Left forelimb (tissue), 1 donor: ENCODE data around the gene SSNA1.
A peak's percentile ranks its signal among the peaks of the same experiment; 100 is the strongest.

Experiments used
- DNase-seq: peaks from one replicate; pipeline ENCODE4 v3.0.0-alpha.2; 2018; ENCODE audit warnings: low spot score

SSNA1 gene

DNA sequence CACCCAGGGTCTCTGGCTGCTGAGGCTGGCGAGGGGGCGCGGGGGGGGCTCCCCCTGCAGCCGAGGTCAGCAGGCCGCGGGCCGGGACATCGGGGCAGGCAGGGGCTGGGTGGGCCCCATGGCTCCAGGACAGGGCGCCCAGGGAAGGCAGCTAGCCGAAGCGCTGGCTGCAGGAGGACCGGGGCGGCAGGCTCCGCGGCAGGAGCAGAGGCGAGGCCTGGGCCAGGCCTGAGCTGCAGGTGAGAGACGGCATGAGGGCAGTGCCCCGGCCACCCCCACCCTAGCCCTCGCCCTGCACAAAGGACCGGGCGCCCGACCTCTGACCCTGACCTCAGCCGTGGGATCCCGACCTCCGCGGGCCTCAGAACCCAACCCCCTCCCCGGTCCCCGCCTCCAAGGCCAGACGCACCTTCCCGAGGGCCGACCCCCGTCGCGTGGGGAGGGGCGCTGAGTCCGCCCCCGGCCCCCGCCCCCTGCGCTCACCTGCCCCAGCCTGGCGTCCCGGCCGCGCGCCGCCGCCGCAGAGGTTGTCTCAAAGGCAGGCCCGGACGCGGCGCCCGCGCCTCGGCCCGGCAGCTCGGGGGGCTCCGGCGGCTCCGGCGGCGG lies 33.1 kb downstream of the SSNA1 start:
- no peak for DNase-seq

DNA sequence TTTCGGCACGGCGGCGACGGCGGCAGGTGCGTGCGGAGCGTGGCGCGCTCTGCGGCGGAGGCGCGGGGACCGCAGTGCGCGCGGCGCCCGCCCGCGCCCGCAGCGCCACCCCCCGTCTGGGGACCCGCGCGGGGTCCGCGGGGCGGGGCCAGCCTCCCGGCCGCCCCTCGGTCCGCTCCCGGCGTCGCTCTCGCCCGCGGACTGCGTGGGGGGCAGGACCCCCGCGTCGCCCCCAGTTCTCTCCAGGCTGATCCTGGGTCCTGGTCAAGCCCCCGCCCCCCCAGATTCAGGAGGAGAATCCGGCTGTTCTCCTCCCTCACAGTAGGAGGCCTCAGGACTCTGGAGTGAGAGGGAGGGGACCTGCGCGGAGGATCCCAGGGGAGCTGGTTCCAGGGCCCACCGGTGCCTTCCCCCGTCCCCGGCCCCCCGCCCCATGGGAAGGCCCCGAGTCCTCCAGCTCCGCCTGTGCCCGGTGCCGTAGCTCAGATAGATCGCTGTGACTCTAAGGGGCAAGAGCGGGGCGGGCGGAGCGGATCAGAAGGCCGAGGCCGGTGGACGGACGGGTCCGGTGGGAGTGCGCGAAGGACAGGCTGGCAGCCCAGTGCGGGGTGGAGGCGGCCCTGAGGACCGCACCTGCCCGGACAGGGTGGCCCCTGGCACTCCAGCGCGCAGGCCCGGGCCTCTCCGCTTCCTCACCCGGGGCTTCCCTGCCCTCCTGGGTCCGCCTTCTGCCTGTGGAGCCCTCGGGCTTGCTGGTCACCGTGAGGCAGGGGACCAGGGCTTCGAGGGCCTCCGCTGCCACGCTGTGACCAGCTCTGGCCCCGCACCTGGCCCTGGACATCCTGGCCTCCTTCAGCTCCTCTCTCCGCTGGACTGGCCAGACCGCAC lies 34.0 kb downstream of the SSNA1 start, which contains the start of gene RNF208:
Gene RNF208, minus strand, starts transcription at position 51 of the 888 bp plus-strand sequence. CDS start 1,028 bp downstream, outside the sequence.
- no peak for DNase-seq

GRCh38 chr9:137223078-137223970 lies 34.8 kb downstream of the SSNA1 start:
- peak; percentile 96 for DNase-seq

DNA sequence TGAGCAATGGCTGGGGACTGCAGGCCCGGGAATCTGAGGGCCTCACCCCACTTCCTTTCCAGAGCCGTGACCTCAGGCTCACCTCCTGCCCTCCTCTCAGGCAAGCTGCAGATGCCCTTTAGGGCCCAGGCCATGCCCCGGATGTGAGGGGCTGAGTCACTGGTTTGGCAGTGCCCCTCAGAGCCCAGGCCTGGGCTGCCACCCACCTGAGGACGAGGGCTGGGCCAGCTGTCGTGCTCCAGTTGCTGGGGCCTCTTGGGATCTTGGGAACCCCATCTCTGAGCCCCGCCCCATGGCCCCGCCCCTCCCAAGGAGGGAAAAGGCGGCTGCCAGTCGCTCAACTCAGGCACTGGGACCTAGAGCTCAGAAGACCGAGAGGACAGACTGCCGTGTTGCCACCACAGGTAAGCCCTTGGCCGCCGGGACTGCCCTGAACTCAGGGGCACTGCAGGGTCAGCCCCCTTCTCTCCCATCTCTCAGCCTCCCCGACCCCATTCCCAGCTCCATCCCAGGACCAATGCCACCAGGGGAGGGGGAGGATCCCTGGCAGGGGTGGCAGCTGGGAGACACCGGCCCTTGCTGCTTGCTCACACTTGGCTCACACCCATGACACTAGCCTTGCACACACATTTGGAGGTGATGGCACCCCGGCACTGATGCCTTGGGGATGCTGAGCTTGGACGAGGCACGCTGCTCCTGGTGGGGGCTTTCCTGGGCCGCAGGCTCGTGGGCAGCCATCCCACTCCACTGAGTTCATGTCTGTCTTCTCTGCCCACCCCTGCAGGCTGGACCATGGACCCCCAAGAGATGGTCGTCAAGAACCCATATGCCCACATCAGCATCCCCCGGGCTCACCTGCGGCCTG lies 36.6 kb downstream of the SSNA1 start, which contains the start of gene CYSRT1:
Gene CYSRT1, plus strand, starts transcription at position 345 of the 865 bp plus-strand sequence. Its CDS starts 448 bp downstream, at position 793.
- no peak for DNase-seq

GRCh38 chr9:137225699-137226331 lies 37.3 kb downstream of the SSNA1 start:
- DNase-seq, result no peak

DNA sequence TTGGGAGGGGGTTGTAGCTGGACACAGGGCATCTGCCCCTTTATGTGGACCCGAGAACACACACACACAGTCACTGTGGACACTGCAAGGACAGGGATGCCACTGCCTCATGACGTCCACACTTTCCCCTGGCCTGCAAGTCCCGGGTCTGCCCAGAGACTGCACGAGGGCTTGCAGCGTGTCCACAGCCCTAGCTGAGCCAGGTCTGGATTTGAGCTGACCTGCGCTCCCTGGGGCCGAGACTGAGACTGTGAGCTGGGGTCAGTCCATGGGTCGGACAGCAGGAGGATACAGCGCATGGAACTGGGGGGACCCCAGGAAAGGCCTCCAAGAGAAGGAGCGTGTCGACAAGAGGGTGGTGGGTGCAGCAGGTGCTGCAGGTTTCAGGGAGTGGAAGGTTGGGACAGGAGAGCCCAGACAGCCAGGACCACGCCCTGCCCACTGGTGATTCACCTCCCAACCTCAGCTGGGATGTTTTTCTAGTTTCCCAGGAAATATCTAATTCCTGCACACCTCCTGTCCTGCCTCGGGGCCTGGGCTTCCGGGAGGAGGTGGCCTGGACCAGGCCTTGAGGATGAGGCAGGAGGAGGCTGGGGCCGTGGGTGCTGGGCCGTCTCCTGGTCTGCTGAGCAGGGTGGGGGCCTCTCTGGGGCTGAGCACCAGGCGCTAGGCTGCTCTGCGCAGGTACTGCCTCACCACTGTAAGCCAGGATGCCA lies 38.0 kb downstream of the SSNA1 start:
- no peak for DNase-seq

DNA sequence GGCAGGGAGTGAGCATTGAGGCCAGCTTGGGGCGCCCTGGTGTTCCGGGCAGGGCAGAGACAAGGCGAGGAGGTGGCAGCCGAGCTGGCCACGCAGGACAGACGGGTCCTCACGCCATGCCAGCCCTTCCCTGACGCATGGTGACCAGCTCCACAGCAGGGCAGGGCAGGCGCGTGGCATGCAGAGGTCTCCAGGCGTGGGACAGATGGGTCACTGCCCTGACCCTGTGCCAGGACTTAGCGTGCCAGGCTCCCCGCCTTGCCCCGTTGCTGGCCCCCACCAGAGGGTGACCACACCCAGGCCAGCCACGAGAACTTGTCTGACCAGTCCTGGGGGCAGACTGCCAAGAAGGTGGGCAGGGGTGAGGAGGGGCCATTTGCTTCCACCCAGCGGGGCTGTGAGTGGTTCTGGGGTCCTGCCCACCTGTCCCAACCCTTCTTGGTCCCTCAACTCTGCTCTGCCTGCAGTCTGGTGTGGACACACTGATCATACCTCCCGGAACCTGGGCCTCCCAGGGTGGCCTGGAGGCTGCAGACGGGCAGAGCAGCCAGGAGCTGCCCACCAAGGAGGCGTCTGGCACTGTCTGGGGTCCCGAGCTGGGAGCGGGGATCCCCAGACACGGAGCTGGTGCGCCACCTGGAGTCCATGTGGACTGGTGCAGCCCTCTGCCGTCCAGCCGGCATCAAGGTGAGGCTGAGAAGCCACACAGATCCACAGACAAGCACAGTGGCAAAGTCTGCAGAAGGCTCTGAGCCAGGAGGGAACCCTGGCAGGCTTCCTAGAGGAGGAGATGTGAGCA lies 38.8 kb downstream of the SSNA1 start, which contains the start of gene RNF224:
Gene RNF224, plus strand, starts transcription at position 449 of the 799 bp plus-strand sequence. CDS start 834 bp downstream, outside the sequence.
- no peak for DNase-seq

DNA sequence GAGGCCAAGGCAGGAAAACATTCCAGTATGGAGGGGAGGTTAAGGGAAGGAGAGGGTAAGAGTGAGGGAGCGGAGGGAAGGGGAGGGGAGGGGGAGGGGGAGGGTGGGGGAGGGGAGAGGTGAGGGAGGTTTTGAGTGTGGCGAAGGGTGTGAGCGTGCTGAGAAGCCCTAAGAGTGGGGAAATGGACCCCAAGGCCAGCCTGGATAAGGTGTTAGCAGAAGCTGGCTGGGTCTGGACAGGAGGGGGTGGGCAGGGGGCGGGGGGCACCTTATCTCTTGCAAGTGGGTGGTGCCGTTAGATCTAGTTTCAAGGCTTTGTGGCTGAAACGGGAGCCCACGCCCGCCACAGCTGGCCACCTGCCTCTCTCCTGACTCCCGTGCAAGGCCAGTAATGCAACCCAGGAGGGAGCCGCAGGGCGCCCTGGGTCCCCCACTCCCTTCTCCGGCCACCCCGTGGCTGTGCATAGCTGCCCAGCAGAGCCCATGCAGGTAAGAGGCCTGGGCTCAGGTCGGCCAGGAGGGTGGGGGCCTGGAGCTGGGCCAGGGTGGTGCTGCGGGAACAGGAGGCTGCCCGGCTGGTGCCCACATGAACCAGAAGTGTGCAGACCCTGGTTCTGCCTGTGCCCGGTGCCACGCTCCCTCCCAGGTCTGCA lies 39.5 kb downstream of the SSNA1 start:
- no peak for DNase-seq

DNA sequence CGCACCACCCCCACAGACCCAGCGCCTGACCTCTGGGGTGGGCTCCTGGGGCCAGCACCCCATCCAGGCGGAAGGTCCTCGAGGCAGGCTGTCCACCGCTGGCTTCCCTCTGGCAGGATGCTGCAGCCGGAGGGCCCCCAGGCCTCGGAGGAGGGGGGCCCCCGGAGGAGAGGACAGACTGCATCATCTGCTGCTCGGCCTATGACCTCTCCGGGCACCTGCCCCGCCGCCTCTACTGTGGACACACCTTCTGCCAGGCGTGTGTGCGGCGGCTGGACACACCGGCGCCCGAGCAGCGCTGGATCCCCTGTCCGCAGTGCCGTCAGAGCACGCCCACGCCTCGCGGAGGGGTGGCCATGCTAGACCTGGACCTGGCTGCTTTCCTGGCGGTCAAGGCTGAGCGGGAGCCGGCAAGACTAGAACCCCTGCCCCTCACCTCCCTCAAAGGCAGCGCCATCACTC lies 40.1 kb downstream of the SSNA1 start:
- no peak for DNase-seq

DNA sequence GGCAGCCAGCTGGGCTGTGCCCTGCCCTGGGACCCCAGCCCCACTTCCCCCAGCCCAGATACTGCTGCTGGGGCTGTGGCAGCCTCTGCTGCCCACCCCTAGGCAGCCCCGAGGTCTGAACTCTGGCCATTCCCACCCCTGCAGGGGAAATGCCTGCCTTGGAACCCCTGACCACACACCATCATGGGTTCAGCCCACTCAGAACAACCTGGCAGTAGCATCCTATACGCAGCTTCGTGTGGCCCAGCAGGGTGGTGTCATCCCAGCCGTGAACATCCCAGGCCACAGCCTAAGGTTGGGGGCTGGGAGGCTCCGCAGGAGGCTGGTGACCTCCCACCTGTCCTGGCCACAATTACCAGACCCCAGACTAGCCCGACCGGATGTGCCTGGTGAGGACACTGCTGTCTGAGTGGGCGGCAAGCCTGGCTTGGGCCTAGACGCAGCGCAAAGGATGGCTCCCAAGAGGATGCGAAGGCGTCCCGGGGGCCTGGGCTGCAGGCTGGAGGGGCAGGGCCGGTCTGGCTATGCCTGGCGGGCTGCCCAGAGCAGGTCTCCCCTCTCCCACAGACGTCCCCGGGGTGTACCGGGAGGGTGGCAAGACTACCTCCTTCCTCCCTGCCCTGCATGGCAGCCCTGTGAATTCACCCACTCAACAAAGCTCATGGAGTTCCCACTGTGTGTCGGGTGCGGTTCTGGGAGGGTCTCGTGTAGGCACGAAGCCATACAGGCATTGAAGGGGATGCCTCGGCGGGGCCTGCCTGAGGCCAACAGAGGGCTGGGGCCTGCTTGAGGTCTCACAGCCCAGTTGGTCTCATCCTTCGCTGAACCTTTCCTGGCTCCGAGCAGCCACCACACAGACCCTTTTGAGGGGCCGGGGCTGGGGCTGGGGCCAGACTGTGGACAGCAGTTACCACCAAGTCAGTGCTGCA lies 40.8 kb downstream of the SSNA1 start:
- no peak for DNase-seq

DNA sequence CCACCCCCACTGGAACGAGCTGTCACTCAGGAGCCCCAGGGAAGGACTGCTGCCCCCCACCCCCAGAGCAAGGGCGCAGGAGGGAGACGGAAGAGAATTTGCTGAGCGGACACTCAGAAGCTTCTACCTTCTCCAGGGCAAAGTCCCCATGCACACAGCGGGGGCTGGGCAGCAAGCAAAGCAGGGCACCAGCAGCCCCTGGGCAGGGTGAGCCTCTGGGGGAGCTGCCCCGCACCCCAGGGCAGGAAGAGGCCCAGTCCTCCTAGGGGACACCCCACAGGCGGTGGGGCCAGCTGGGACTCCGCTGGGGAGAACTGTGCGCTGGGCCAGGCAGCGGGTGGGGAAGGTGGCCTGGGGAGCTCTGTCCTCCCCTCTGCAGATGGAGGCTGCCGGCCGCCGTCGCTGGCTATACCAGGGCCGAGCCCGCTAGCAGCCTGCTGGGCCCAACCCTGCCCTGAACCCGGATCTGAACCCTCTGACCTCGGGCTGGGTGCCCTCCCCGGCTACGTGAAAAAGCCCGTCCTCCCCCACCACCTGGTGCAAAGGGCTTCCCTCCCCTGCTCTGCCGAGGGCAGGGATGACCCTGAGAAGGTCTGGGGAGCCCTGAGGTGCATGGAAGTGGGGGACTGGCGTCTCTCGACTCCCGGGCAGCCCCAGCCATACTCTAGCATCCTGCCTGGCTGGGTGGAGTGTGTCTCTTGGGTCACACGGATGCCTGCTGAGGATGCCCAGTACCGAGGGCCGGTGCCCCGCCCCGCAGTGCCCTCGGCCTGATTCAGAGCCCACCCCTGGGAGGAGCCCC lies 41.6 kb downstream of the SSNA1 start:
- no peak for DNase-seq

GRCh38 chr9:137230705-137231371 lies 42.4 kb downstream of the SSNA1 start, which contains the start of gene SLC34A3:
TSS of gene SLC34A3 (plus strand) at chr9:137230901. CDS start at chr9:137231703, 802 bp downstream.
- DNase-seq, result no peak

- DNase-seq, result no peak
These were observed 43.0 kb downstream of the SSNA1 start for GRCh38 chr9:137231372-137232039.

DNA sequence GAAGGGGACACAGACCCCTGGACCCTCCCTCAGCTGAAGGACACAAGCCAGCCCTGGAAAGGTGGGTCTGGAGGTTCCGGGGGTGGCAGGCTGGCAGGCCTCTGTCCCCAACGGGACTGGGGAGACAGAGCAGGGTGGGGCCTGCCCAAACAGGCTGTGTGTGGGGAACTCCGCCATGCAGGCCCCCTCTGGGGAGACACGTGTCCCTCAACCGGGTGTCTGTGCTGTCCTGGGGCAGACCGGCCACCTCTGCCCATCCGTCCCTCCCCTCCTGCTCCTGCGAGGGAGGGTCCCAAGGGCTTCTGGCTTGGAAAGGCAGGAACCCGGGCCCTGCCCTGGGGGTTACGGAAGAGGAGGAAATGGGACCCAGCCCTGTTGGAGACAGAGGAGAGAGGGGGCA lies 43.6 kb downstream of the SSNA1 start:
- no peak for DNase-seq

- DNase-seq, result no peak
These were observed 44.0 kb downstream of the SSNA1 start for GRCh38 chr9:137232510-137232909.
